Peyer's patch (tissue), 4 donors: ENCODE results near the gene EML4.

Source experiments
- POLR2A ChIP-seq, 2 donors: fragments of 450-650 bp; IDR thresholded peaks; one replicate each; pipeline ENCODE4 v1.5.1; 2017; ENCODE audit warnings: antibody characterized with exemption in 2 of 2, mild to moderate bottlenecking in 2 of 2, moderate library complexity in 2 of 2
- TF ChIP-seq, protein P1 (sequence below), 6 experiments: fragments of 450-650 bp in 4 of 6; fragments of 200-600 bp in 2 of 6; sonication (generic) in 1 of 6; IDR thresholded peaks; one replicate each; pipeline ENCODE4 v1.5.1; 2017 to 2019; ENCODE audit warnings: antibody characterized with exemption in 6 of 6, mild to moderate bottlenecking in 3 of 6, moderate library complexity in 1 of 6

DNA sequence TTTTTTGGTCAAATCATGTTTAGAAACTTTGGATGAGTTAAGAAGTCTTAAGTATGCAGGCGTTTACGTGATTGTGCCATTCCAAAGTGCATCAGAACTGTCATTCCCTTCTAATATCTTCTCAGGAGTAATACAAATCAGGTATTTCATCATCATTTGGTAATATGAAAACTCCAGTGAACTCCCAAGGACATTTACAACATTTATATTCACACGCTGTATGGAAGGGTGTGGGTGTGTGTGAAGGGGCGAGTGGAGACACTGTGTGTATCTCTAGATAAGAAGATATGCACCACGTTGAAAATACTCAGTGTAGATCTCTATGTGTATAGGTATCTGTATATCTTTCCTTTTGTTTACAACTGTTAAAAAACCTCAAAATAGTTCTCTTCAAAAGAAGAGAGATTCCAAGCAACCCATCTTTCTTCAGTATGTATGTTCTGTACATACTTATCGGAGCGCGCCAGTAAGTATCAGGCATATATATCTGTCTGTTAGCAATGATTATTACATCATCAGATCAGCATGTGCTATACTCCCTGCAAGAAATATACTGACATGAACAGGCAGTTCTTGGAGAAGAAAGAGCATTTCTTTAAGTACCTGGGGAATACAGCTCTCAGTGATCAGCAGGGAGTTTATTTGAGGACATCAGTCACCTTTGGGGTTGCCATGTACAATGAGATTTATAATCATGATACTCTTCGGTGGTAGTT, 162.6 kb downstream of the EML4 start:
- no peak for TF ChIP-seq POLR2A (IDR thresholded peaks at IDR 0.05)
- TF ChIP-seq, protein P1, sequence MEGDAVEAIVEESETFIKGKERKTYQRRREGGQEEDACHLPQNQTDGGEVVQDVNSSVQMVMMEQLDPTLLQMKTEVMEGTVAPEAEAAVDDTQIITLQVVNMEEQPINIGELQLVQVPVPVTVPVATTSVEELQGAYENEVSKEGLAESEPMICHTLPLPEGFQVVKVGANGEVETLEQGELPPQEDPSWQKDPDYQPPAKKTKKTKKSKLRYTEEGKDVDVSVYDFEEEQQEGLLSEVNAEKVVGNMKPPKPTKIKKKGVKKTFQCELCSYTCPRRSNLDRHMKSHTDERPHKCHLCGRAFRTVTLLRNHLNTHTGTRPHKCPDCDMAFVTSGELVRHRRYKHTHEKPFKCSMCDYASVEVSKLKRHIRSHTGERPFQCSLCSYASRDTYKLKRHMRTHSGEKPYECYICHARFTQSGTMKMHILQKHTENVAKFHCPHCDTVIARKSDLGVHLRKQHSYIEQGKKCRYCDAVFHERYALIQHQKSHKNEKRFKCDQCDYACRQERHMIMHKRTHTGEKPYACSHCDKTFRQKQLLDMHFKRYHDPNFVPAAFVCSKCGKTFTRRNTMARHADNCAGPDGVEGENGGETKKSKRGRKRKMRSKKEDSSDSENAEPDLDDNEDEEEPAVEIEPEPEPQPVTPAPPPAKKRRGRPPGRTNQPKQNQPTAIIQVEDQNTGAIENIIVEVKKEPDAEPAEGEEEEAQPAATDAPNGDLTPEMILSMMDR (IDR thresholded peaks at IDR 0.05), result no peak
